Right lobe of liver (tissue), 6 donors: ENCODE measurements around the gene NMUR1. TPM values are rescaled to one million over a fixed set of nuclear protein-coding genes. Genes with fewer than 3 reads are reported as not detected.

Source experiments
- ATAC-seq, 4 donors: fragments of 200-7000 bp; cut with Tn5 transposase; one replicate each; pipeline ENCODE4 v1.9.1; 2020; ENCODE audit warnings: mild to moderate bottlenecking in 4 of 4, moderate library complexity in 4 of 4
- DNase-seq, 3 donors: peaks; one replicate each; pipeline ENCODE4 v3.0.0-alpha.2; 2020
- H3K27ac ChIP-seq, 3 donors: fragments of 200-600 bp; one replicate each; pipeline ENCODE4 v1.8.0; 2022
- H3K27me3 ChIP-seq, 2 donors: fragments of 200-600 bp; one replicate each; pipeline ENCODE4 v1.8.0; 2022
- H3K36me3 ChIP-seq, 4 donors: fragments of 200-600 bp; sonication (generic) in 1 of 4; one replicate each; pipeline versions ENCODE4 v1.5.1 to v1.8.0; 2017 to 2022; ENCODE audit warnings: control low read depth in 1 of 4
- H3K4me1 ChIP-seq, 4 donors: fragments of 200-600 bp; sonication (generic) in 1 of 4; one replicate each; pipeline versions ENCODE4 v1.5.1 to v1.8.0; 2017 to 2022; ENCODE audit warnings: control low read depth in 1 of 4
- H3K4me3 ChIP-seq, 3 donors: fragments of 200-600 bp; one replicate each; pipeline ENCODE4 v1.8.0; 2022
- H3K9me3 ChIP-seq, 4 donors: fragments of 200-600 bp; sonication (generic) in 1 of 4; one replicate each; pipeline versions ENCODE4 v1.5.1 to v1.8.0; 2017 to 2022; ENCODE audit warnings: control low read depth in 1 of 4
- POLR2A ChIP-seq: fragments of 450-650 bp; IDR thresholded peaks from one replicate; pipeline ENCODE4 v1.6.1; 2017; ENCODE audit warnings: antibody characterized with exemption, mild to moderate bottlenecking
- WGBS: methylation state at CpG from one replicate; pipeline ENCODE4 v1.1.6; 2018; ENCODE audit warnings: low coverage, low lambda C conversion rate; ENCODE audit not compliant: insufficient coverage; ENCODE audit errors: missing lambda C conversion rate; 5-methylcytosine and 5-hydroxymethylcytosine counted together
- intact Hi-C, 2 donors: fragments of 100-400 bp; cut with DNase I; formaldehyde crosslinking; loops; one replicate each; pipeline versions ENCODE4 v1.11.2 to v1.14.1; 2022
- total RNA-seq, 6 experiments: library from RNA; depleted of rRNA in 2 of 6; stranded (reverse); fragments of >200 nt in 2 of 6; fragmentation: NEBNext Ultra II Directional in 3 of 6; extraction: Animal tissue kit (Norgen Biotek cat#: 25700) in 3 of 6; gene quantifications; one replicate each; pipeline versions ENCODE4 v1.1.0 to v1.2.4, GENCODE V29; 2016 to 2023
- TF ChIP-seq, protein P1 (sequence below), 4 donors: fragments of 200-600 bp in 3 of 4; fragments of 450-650 bp in 1 of 4; IDR thresholded peaks; one replicate each; pipeline versions ENCODE4 v1.5.1 to v1.8.0; 2016 to 2022; ENCODE audit warnings: antibody characterized with exemption in 4 of 4, mild to moderate bottlenecking in 2 of 4
- donor health status: DM: no; HTN: yes; CAD: no.
- donor health status: DM: no; HTN: no; CAD: no.
- donor health status: DM: no; HTN: no; CAD: no.
- donor health status: DM: no; HTN: yes; CAD: no.
- donor health status: DM: no; HTN: yes; CAD: no.

NMUR1 gene
- total RNA-seq, 6 experiments from 2014 or later, result 0.11 to 0.66 (median 0.36) TPM

DNA sequence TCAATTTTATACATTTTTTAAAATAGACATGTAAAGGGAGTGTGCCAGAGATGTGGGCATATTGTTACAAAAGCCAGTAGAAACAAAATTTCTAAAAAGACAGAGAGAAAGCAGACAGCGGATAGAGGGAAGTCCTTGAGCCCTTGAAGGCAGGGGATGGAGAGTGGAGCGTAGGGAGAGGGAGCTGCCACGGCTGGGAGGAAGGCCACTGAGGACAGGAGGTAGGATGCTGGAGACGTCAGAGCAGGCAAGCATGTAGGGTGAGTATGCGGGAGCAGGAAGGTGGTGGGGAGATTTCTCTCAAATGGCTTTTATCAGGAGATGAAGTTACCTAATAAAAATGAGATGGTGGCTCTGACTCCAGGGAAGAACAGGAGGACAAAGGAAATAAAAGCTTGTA, 41.9 kb downstream of the NMUR1 start:
- TF ChIP-seq, protein P1, sequence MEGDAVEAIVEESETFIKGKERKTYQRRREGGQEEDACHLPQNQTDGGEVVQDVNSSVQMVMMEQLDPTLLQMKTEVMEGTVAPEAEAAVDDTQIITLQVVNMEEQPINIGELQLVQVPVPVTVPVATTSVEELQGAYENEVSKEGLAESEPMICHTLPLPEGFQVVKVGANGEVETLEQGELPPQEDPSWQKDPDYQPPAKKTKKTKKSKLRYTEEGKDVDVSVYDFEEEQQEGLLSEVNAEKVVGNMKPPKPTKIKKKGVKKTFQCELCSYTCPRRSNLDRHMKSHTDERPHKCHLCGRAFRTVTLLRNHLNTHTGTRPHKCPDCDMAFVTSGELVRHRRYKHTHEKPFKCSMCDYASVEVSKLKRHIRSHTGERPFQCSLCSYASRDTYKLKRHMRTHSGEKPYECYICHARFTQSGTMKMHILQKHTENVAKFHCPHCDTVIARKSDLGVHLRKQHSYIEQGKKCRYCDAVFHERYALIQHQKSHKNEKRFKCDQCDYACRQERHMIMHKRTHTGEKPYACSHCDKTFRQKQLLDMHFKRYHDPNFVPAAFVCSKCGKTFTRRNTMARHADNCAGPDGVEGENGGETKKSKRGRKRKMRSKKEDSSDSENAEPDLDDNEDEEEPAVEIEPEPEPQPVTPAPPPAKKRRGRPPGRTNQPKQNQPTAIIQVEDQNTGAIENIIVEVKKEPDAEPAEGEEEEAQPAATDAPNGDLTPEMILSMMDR (IDR thresholded peaks at IDR 0.05), result no peak
- no peak for TF ChIP-seq POLR2A
- intact Hi-C loops, result no loop called here
- WGBS, result 89% methylated on average over 5 of the region's 5 CpGs

DNA sequence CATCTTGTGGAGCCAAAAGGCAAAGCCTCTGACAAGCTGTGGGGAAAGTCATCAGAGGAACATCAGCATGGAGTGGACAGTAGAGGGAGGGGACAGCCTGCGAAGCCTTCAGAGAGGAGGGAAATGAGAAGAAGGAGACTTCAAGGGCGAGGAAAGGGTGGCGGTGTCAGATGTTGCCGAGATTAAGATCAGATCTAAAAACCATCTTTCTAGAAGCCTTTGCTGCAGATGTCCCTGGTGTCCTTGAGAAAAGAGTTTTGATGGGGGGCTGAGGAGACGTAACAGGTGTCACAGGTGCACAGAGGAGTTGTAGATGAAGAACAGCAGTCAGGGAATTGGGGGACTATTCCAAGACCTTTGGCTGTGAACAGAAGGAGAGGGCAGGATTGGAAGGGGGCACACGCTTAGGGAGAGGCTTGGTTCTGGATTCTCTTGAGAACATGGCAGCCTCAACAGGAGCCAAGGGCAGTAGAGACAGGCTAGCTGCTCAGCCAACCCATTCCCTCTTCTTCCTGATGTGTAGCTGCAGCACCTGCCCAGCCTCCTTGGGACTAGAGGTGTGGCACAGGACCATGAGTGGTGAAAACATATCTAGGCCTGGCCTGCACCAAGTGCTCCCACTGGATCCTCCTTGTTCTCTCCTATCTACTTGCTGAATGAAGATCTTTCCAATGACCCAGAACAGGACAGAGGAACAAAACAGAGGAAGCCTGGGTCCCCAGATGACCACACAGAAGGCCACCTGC, 43.2 kb downstream of the NMUR1 start:
- ATAC-seq (no peak), DNase-seq (no peak)
- Histone ChIP-seq H3K4me1 (no peaks in the 10 kb centered on the region), H3K27ac (no peak overlapping the region), H3K27me3 (no peaks in the 10 kb centered on the region), H3K4me3 (no peak overlapping the region), H3K9me3 (no peaks in the 10 kb centered on the region), H3K36me3 (no peaks in the 10 kb centered on the region)
- TF ChIP-seq, protein P1 (IDR thresholded peaks at IDR 0.05), result no peak
- TF ChIP-seq POLR2A, result no peak
- 93% methylated on average over 5 of the region's 6 CpGs for WGBS
- intact Hi-C loops, result no loop called here

More for the DNA sequence above, 41.9 kb downstream of the NMUR1 start:
- no peaks in the 10 kb centered on the region for H3K4me1 ChIP-seq
- H3K27ac ChIP-seq, result no peak overlapping the region
- DNase-seq (no peak), ATAC-seq (no peak)
- H3K27me3 ChIP-seq, result no peaks in the 10 kb centered on the region
- no peaks in the 10 kb centered on the region for H3K36me3 ChIP-seq
- H3K9me3 ChIP-seq, result no peaks in the 10 kb centered on the region
- H3K4me3 ChIP-seq, result no peak overlapping the region

DNA sequence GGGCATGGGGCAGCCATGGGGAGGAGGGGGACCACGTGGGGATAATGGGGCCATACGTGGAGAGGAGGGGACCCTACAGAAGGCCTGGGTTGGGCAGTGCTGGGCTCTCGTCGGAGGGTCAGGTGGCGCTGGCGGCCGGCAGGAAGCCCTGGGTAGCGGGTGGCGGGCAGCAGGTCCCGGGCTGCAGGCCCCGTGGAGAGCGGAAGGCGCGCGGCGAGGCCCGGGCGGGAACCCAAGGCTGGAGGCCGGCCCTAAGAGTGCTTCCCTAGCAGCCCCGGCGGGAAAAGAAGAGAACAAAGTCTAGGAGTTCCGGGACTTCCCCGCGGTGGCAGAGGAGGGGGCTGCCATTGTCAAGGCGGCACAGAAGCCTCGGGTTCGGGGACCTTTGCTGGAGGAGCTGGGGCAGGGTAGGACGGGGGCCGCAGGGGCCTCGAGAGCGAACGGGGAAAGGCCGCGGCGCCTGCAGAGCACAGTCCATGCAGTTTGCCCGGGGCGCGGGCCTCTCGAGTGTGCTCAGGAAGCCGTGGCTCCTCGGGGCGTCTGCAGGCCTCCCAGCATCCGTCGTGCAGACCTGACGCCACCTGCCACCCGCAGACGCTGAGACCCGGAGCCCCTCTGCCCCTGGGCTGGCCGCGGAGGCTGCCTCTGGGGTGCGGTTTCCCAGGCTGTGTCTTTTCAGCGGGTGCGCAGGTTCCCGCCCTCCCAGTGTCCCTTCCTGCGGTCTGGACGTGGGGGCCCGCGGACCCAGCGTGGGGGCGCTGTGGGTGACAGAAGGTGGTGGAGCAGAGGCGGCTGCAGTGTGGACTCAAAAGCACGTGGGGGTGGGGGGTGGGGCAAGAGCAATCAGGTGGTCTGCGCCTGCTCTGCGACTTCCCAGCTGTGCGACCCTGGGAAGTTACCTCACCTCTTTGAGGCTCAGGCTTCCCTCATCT, 46.6 kb downstream of the NMUR1 start:
- DNase-seq (peak; percentile 39 to 68 (median 59)), ATAC-seq (peak; percentile 35 to 71 (median 58))
- TF ChIP-seq, protein P1 (IDR thresholded peaks at IDR 0.05), result no peak
- no peak for TF ChIP-seq POLR2A
- 55% methylated on average over 18 of the region's 65 CpGs for WGBS
- Histone ChIP-seq H3K36me3 (no peaks in the 10 kb centered on the region), H3K27me3 (no peaks in the 10 kb centered on the region), H3K9me3 (no peaks in the 10 kb centered on the region), H3K4me3 (peak overlapping the region; percentile 36 to 60 (median 46)), H3K4me1 (no peaks in the 10 kb centered on the region), H3K27ac (peak overlapping the region; percentile 49 to 69 (median 67))
- intact Hi-C loops, result no loop called here

DNA sequence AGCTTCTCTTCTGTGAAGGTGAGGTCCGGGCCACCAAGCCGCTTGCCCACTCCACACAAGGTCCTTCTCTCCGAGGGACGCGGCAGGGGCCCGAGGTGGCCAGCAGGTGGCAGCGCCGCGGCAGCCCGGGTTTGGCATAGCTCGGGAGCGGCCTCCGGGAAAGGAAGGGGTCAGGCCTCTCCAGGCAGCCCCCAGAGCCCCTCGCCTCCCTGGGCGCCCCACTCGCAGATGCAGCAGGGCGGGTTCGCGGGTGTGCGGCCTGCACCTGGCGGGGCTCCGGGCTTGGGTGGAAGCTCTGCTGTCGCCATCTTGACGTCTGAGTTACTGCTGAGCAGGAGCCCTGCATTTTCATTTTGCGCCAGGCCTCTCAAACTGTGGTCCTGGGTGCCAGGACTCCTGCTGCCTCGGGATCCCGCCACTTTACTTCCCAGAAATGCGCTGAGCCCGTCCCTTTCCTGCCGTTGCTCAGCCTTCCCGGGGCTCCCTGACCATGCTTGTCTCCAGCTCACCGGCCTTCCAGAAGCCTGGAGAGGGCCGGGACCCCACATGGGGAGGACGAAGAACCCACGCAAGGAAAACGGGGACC, 47.3 kb downstream of the NMUR1 start:
- intact Hi-C loops, result no loop called here
- TF ChIP-seq, protein P1 (IDR thresholded peaks at IDR 0.05), result peak; percentile 67 to 94 (median 94)
- TF ChIP-seq POLR2A, result no peak
- ATAC-seq, result peak; percentile 94 to 97 (median 94)

More for the DNA sequence above, 47.3 kb downstream of the NMUR1 start:
- Histone ChIP-seq H3K27ac (peak overlapping the region; percentile 49 to 69 (median 67)), H3K9me3 (no peaks in the 10 kb centered on the region), H3K36me3 (no peaks in the 10 kb centered on the region), H3K4me3 (peak overlapping the region; percentile 36 to 60 (median 46)), H3K4me1 (no peaks in the 10 kb centered on the region), H3K27me3 (no peaks in the 10 kb centered on the region)
- 18% methylated on average over 11 of the region's 36 CpGs for WGBS
- DNase-seq, result peak; percentile 81 to 85 (median 84)
